Osteoblast (primary cell): ENCODE results near the gene MTHFSD. TPM values are rescaled to one million over a fixed set of nuclear protein-coding genes. Genes with fewer than 3 reads are reported as not detected.

Experiments
- DNase-seq: peaks from one replicate; pipeline ENCODE4 v3.0.0; 2011; ENCODE audit warnings: low spot score, mixed read lengths; ENCODE audit not compliant: insufficient read length; ENCODE audit errors: missing footprints
- H2AFZ ChIP-seq: 2 replicates; pipeline ENCODE4 v1.6.0; 2011; ENCODE audit warnings: mild to moderate bottlenecking, low read length
- H3K27ac ChIP-seq: 2 replicates; pipeline ENCODE4 v1.5.1; 2011; ENCODE audit warnings: mild to moderate bottlenecking, low read depth, low read length, moderate library complexity
- H3K27me3 ChIP-seq: 2 replicates; pipeline ENCODE4 v1.6.0; 2012; ENCODE audit warnings: mild to moderate bottlenecking, control low read depth, inconsistent platforms, low read length, moderate library complexity; ENCODE audit not compliant: insufficient read depth
- H3K36me3 ChIP-seq: 2 replicates; pipeline ENCODE4 v1.5.1; 2011; ENCODE audit warnings: mild to moderate bottlenecking, low read length, control low read depth, moderate library complexity; ENCODE audit not compliant: insufficient read depth
- H3K4me1 ChIP-seq: 2 replicates; pipeline ENCODE4 v1.5.1; 2011; ENCODE audit warnings: mild to moderate bottlenecking, low read length, control low read depth, moderate library complexity; ENCODE audit not compliant: insufficient read depth
- H3K4me2 ChIP-seq: 2 replicates; pipeline ENCODE4 v1.6.0; 2011; ENCODE audit warnings: mild to moderate bottlenecking, low read length; ENCODE audit not compliant: insufficient read depth
- H3K4me3 ChIP-seq: fragments of 200-600 bp; sonication (generic); 3 replicates; pipeline ENCODE4 v1.5.1; 2012; ENCODE audit warnings: mild to moderate bottlenecking, low read length, inconsistent platforms; ENCODE audit not compliant: insufficient read depth
- H3K79me2 ChIP-seq: 2 replicates; pipeline ENCODE4 v1.6.0; 2012; ENCODE audit warnings: mild to moderate bottlenecking, low read length, control low read depth, inconsistent platforms; ENCODE audit not compliant: insufficient read depth
- H3K9me3 ChIP-seq: 2 replicates; pipeline ENCODE4 v1.5.1; 2011; ENCODE audit warnings: low read depth, low read length, control low read depth
- H4K20me1 ChIP-seq: 2 replicates; pipeline ENCODE4 v1.6.0; 2012; ENCODE audit warnings: mild to moderate bottlenecking, low read length, control low read depth; ENCODE audit not compliant: insufficient read depth
- CTCF ChIP-seq: IDR thresholded peaks from 2 replicates; pipeline ENCODE4 v1.5.1; 2011; ENCODE audit warnings: mild to moderate bottlenecking, low read depth, low read length, moderate library complexity; ENCODE audit errors: extremely low read depth
- total RNA-seq: library from RNA; depleted of rRNA; stranded (reverse); fragments of >200 nt; gene quantifications from 2 replicates; pipeline ENCODE4 v1.2.3, GENCODE V29; 2012

Gene MTHFSD
- total RNA-seq, 1 donor: 18.5 TPM

GRCh38 chr16:86558355-86559193 lies 3.5 kb upstream of the MTHFSD start:
- Histone ChIP-seq H3K4me1 (peaks cover 23% of the 10 kb centered on the region), H2AFZ (no peak overlapping the region), H3K27me3 (no peaks in the 10 kb centered on the region), H4K20me1 (no peaks in the 10 kb centered on the region), H3K9me3 (no peaks in the 10 kb centered on the region), H3K79me2 (peaks cover 14% of the 10 kb centered on the region), H3K4me2 (no peak overlapping the region), H3K4me3 (no peak overlapping the region), H3K36me3 (no peaks in the 10 kb centered on the region), H3K27ac (no peak overlapping the region)
- no peak for TF ChIP-seq CTCF
- DNase-seq: peak; percentile 55

GRCh38 chr16:86557587-86557986 lies 2.6 kb upstream of the MTHFSD start:
- TF ChIP-seq CTCF: no peak
- Histone ChIP-seq H3K4me1 (peaks cover 17% of the 10 kb centered on the region), H3K27me3 (no peaks in the 10 kb centered on the region), H4K20me1 (no peaks in the 10 kb centered on the region), H2AFZ (no peak overlapping the region), H3K4me3 (no peak overlapping the region), H3K79me2 (peaks cover 24% of the 10 kb centered on the region), H3K9me3 (no peaks in the 10 kb centered on the region), H3K27ac (no peak overlapping the region), H3K4me2 (no peak overlapping the region), H3K36me3 (no peaks in the 10 kb centered on the region)
- DNase-seq: no peak

GRCh38 chr16:86556576-86556975 lies 1.5 kb upstream of the MTHFSD start:
- no peak overlapping the region for H3K27ac ChIP-seq
- peaks cover 27% of the 10 kb centered on the region for H3K79me2 ChIP-seq
- no peaks in the 10 kb centered on the region for H3K27me3 ChIP-seq
- H3K4me1 ChIP-seq: peaks cover 17% of the 10 kb centered on the region
- no peaks in the 10 kb centered on the region for H4K20me1 ChIP-seq
- no peaks in the 10 kb centered on the region for H3K9me3 ChIP-seq
- H3K36me3 ChIP-seq: peaks cover 6% of the 10 kb centered on the region
- no peak for TF ChIP-seq CTCF
- H3K4me3 ChIP-seq: no peak overlapping the region
- H2AFZ ChIP-seq: peak overlapping the region; percentile 96
- peak; percentile 19 for DNase-seq
- no peak overlapping the region for H3K4me2 ChIP-seq

GRCh38 chr16:86555704-86556075 lies 655 bp upstream of the MTHFSD start:
- TF ChIP-seq CTCF: no peak
- peak; percentile 53 for DNase-seq
- H3K27ac ChIP-seq: peak overlapping the region; percentile 96

More at GRCh38 chr16:86555704-86556075, 655 bp upstream of the MTHFSD start:
- H3K79me2 ChIP-seq: peaks cover 27% of the 10 kb centered on the region
- H3K9me3 ChIP-seq: no peaks in the 10 kb centered on the region
- no peaks in the 10 kb centered on the region for H4K20me1 ChIP-seq
- H2AFZ ChIP-seq: peak overlapping the region; percentile 96
- H3K4me1 ChIP-seq: peaks cover 17% of the 10 kb centered on the region
- H3K36me3 ChIP-seq: peaks cover 13% of the 10 kb centered on the region
- H3K4me2 ChIP-seq: peak overlapping the region; percentile 97
- H3K4me3 ChIP-seq: peak overlapping the region; percentile 97
- no peaks in the 10 kb centered on the region for H3K27me3 ChIP-seq
